ENCODE data around the gene GIPC2.
A peak's percentile ranks its signal among the peaks of the same experiment; 100 is the strongest.
"Not testable (repeated sequence)": the region's sequence is repeated elsewhere in the genome, so short reads cannot be mapped to it uniquely, and the experiment has no call there.

Gene GIPC2

GRCh38 chr1:78101051-78101450, 55.3 kb downstream of the GIPC2 start:
- no peak for DNase-seq

DNA sequence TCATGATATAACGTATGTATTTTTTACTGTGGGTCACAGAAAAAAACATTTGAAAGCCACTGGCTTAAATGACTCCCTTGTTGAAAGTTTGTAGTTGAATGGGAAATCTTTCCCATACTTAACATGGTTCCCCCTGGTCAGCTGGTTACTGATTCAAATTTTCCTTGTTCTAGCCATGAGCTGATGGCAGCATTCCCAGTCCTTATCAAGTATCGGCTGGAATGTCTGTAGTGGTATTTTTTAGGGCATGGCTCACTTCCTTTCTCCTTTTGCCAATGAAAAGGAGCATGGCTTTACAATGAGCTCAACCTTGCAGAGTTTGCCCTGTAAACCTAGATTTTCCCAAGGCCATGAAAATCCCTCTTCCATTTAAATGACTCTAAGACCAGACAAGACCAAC, 55.7 kb downstream of the GIPC2 start:
- DNase-seq = peak; percentile 97

DNA sequence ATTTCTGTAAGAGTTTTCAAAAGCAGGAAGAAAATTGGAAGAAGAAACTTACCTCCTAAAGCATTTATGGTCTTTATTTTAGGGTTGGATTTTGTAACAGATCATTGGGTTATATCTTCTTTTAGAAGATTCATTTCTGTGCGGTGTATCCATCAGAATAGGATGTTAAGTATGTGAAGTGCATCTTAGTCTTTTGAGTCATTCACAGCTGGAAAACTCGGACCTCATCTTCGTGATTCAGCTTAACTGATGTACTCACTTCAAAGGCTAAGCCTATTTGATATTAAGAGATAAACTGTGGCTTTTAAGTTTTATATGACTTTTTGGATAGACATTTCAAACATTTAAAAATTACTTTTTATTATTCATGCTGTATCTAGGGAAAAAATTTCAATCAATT, 56.3 kb downstream of the GIPC2 start:
- peak; percentile 93 for DNase-seq

- peak; percentile 46 for DNase-seq
These were observed 57.1 kb downstream of the GIPC2 start for GRCh38 chr1:78102916-78103315.

DNA sequence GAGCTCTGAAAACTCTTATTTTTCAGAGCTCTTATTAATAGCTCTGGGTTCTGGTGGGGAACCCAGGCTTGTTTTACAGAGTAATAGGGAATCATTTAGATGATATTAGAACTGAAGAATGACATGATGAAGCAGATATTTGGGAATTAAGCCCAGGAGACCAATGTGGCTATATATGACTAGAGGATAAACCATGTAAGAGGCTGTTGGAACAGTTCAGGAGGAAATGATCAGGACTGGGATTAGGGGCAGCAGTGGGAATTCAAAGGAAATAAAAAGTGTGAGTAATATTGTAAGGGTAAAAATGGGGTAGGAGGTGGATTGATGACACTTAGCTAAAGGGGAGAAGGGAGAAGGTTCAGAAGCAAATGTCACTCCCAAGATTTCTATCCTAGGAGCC, 58.6 kb downstream of the GIPC2 start:
- peak; percentile 91 for DNase-seq

DNA sequence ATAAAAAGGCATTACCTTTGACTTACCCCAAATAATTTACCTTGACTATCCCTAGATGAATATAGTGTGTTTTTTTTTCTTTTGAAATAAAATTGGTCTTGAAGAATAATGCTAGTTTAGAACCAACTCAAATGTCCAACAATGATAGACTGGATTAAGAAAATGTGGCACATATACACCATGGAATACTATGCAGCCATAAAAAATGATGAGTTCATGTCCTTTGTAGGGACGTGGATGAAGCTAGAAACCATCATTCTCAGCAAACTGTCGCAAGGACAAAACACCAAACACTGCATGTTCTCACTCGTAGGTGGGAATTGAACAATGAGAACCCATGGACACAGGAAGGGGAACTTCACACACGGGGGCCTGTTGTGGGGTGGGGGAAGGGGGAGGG, 63.9 kb downstream of the GIPC2 start:
- DNase-seq = not testable (repeated sequence)

- DNase-seq = no peak
These were observed 67.6 kb downstream of the GIPC2 start for GRCh38 chr1:78113156-78113916.

- peak; percentile 78 for DNase-seq
These were observed 68.5 kb downstream of the GIPC2 start for GRCh38 chr1:78114034-78114956.

DNA sequence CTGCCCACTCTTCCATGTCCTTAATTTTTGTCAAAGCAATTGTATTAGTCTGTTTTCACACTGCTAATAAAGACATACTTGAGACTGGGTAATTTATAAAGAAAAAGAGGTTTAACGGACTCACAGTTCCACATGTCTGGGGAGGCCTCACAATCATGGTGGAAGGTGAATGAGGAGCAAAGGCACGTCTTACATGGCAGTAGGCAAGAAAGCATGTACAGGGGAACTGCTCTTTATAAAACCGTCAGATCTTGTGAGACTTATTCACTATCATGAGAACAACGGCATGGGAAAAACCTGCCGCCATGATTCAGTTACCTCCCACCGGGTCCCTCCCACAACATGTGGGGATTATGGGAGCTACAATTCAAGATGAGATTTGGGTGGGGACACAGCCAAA, 74.7 kb downstream of the GIPC2 start:
- not testable (repeated sequence) for DNase-seq

DNA sequence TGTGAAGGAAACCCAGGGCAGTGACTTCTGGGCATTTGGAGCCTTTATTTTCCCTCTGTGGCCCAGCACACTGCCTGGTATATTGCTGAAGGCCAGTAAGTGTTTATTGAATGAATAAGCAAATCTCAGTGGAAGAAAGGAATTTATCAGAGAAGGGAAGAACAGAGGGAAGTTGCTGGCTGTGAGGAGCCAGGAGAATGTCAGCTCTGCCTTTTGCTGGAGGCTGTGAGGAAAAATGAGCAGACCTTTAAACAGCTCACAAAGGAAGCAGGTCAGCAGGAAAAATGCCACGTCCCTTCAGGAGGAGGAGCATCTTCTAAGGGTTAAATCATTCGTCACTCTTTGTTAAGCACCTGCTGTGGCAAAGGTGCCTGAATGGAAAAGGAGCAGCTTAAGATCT, 75.9 kb downstream of the GIPC2 start:
- DNase-seq = no peak

DNA sequence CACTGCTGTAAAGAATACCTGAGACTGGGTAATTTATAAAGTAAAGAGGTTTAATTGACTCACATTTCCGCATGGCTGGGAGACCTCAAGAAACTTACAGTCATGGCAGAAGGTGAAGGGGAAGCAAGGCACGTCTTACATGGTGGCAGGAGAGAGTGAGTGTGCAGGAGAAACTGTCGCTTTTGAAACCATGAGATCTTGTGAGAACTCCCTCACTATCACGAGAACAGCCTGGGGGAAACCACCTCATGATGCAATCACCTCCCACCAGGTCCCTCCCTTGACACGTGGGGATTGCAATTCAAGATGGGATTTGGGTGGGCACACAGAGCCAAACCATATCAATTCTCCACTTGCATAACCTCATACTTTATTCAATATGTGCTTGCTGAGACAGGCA, 76.6 kb downstream of the GIPC2 start:
- no peak for DNase-seq

GRCh38 chr1:78126506-78126905, 80.7 kb downstream of the GIPC2 start:
- DNase-seq = no peak

GRCh38 chr1:78132174-78132947, 86.6 kb downstream of the GIPC2 start:
- DNase-seq = no peak

- no peak for DNase-seq
These were observed 87.2 kb downstream of the GIPC2 start for GRCh38 chr1:78132948-78133322.

- DNase-seq = no peak
These were observed 90.9 kb downstream of the GIPC2 start for GRCh38 chr1:78136680-78137079.

DNA sequence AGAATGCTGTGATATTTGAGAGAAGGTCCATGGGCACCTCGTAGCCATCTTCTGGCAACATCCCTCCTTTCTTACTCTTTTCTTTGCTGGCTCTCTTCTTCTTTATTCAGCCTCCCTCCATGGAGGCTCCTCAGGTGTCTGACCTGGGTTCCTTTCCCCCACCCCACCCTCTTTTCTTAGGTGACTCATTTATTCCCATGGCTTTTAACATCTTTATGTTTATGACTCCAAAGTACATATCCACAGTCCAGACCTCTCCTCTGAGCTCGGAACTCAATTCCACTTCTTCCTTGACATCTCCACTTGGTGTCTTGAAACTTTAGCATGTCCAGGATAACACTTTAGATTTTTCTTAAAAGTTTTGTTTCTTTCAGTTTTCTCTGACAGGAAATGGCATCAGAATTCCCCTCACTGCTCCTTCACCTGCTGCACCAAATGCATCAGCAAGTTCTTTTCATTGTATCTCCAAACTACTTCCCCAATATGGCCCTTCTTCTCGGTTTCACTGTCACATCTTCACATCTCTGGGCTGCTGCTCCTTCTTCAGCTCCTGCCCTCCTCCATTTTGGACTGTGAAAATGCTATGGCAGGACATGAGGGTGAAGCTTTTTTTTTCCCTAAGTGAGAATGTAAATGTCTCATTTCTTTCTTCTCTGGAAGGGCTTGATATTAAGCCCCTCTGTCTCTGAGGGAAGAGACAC, 95.9 kb downstream of the GIPC2 start:
- DNase-seq = no peak

- no peak for DNase-seq
These were observed 97.0 kb downstream of the GIPC2 start for GRCh38 chr1:78142736-78143135.

DNA sequence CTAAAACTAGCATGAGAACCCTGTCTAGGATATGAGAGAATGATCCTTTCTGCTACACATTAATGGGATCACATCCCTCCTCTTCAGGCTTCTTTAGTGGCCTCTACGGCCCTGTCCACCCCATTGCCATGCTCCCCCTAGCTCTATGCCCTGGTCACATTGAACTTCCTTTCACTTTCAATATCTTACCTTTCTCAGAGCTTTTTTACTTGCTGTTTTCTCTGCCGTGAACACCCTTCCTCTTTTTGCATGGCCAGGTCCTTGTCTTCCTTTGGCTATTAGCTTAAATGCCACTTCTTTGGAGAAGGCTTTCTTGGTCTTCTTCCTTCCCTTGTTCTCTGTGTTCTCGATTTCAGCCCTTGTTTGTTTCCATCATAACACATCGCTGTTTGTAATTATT, 97.4 kb downstream of the GIPC2 start:
- no peak for DNase-seq

DNA sequence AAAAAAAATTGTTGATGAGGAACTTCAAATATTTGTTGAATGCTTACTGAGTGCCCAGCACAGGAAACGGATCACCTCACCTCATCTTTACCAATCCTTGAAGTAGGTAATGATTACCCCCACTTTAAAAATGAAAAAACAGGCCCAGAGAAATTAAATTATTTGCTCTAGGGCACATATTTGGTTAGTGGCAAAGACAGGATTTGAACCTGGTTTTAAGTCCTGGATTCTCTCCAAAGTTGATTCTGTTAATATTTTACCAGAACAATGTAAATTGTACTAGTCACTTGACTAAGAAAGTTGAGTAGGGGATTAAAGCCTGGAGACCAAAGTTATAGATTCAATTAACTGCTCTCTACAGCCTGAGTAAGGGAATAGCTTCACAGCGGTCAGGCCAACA, 97.9 kb downstream of the GIPC2 start:
- no peak for DNase-seq

DNA sequence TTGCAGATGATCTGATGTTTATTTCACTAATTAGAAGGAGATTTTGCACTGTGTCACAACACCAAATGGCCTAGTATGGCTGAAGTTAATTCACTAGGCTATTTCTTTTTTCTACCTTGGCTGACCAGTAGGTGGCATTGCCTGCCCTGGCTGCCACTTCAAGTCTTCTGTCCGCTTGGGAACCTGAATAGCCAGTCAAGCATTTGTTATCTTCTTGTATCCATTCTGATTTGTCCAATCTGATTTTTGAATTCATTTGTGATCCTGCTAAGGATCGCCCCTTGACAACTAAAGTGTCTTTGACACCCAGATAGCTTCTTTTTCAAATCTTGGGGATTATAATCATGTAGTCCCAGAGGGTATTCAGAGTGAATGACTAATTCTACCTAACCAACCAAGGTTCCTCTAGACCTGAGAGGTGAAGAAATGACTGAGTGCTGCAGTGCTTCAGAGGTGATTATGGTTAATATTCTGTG, 99.4 kb downstream of the GIPC2 start:
- peak; percentile 82 for DNase-seq

- DNase-seq = no peak
These were observed 100.5 kb downstream of the GIPC2 start for GRCh38 chr1:78146205-78146771.

- no peak for DNase-seq
These were observed 101.3 kb downstream of the GIPC2 start for GRCh38 chr1:78147031-78147430.

Data from HCEC 1CT (cell line).